ENCODE results near the gene CCR2. TPM values are rescaled to one million over a fixed set of nuclear protein-coding genes. Genes with fewer than 3 reads are reported as not detected.

Gene CCR2
- total RNA-seq, 4 donors from 2014 or later = 0.26 to 1.2 (median 0.76) TPM

GRCh38 chr3:46378426-46378942, 24.6 kb downstream of the CCR2 start:
- Histone ChIP-seq H3K36me3 (no peaks in the 10 kb centered on the region), H3K4me3 (no peak overlapping the region), H3K27me3 (peaks cover 6% of the 10 kb centered on the region), H3K9me3 (no peaks in the 10 kb centered on the region), H3K27ac (no peak overlapping the region), H3K4me1 (peaks cover 23% of the 10 kb centered on the region)
- TF ChIP-seq CTCF (IDR thresholded peaks at IDR 0.05) = peak; percentile 29 to 59
- TF ChIP-seq EP300 (IDR thresholded peaks at IDR 0.05) = no peak
- TF ChIP-seq POLR2A (IDR thresholded peaks at IDR 0.05) = no peak
- TF ChIP-seq POLR2AphosphoS5 (IDR thresholded peaks at IDR 0.05) = no peak
- DNase-seq (ENCODE audit: low spot score in 2 of 2) = no peak
- 31% methylated on average over 8 of the region's 8 CpGs for WGBS

GRCh38 chr3:46380471-46381221, 26.7 kb downstream of the CCR2 start:
- Histone ChIP-seq H3K27ac (no peak overlapping the region), H3K27me3 (no peaks in the 10 kb centered on the region), H3K4me3 (no peak overlapping the region), H3K36me3 (no peaks in the 10 kb centered on the region), H3K4me1 (peaks cover 29% of the 10 kb centered on the region), H3K9me3 (no peaks in the 10 kb centered on the region)
- DNase-seq (ENCODE audit: low spot score in 2 of 2) = no peak
- WGBS = 45% methylated on average over 8 of the region's 8 CpGs
- TF ChIP-seq EP300 (IDR thresholded peaks at IDR 0.05) (no peak), CTCF (IDR thresholded peaks at IDR 0.05) (no peak), POLR2A (IDR thresholded peaks at IDR 0.05) (no peak), POLR2AphosphoS5 (IDR thresholded peaks at IDR 0.05) (no peak)

GRCh38 chr3:46381625-46382024, 27.7 kb downstream of the CCR2 start:
- no peaks in the 10 kb centered on the region for H3K36me3 ChIP-seq
- H3K4me3 ChIP-seq = no peak overlapping the region
- H3K9me3 ChIP-seq = no peaks in the 10 kb centered on the region
- peaks cover 29% of the 10 kb centered on the region for H3K4me1 ChIP-seq
- H3K27ac ChIP-seq = no peak overlapping the region
- no peaks in the 10 kb centered on the region for H3K27me3 ChIP-seq
- WGBS = 47% methylated on average over 3 of the region's 3 CpGs
- TF ChIP-seq EP300 (IDR thresholded peaks at IDR 0.05) = no peak
- TF ChIP-seq CTCF (IDR thresholded peaks at IDR 0.05) = no peak
- no peak for TF ChIP-seq POLR2A (IDR thresholded peaks at IDR 0.05)
- no peak for DNase-seq (ENCODE audit: low spot score in 2 of 2)

- Histone ChIP-seq H3K36me3 (no peaks in the 10 kb centered on the region), H3K27me3 (no peaks in the 10 kb centered on the region), H3K27ac (no peak overlapping the region), H3K9me3 (no peaks in the 10 kb centered on the region), H3K4me3 (no peak overlapping the region), H3K4me1 (peaks cover 29% of the 10 kb centered on the region)
- TF ChIP-seq POLR2A (IDR thresholded peaks at IDR 0.05) = no peak
- no peak for TF ChIP-seq EP300 (IDR thresholded peaks at IDR 0.05)
- TF ChIP-seq POLR2AphosphoS5 (IDR thresholded peaks at IDR 0.05) = no peak
- TF ChIP-seq CTCF (IDR thresholded peaks at IDR 0.05) = no peak
- 51% methylated on average over 6 of the region's 6 CpGs for WGBS
- no peak for DNase-seq (ENCODE audit: low spot score in 2 of 2)
Measured at GRCh38 chr3:46383211-46383950, 29.5 kb downstream of the CCR2 start.

- Histone ChIP-seq H3K27me3 (no peaks in the 10 kb centered on the region), H3K4me1 (peaks cover 29% of the 10 kb centered on the region), H3K4me3 (no peak overlapping the region), H3K27ac (no peak overlapping the region), H3K36me3 (no peaks in the 10 kb centered on the region), H3K9me3 (no peaks in the 10 kb centered on the region)
- WGBS = 61% methylated on average over 5 of the region's 5 CpGs
- DNase-seq (ENCODE audit: low spot score in 2 of 2) = no peak
- no peak for TF ChIP-seq CTCF (IDR thresholded peaks at IDR 0.05)
- no peak for TF ChIP-seq POLR2A (IDR thresholded peaks at IDR 0.05)
- no peak for TF ChIP-seq POLR2AphosphoS5 (IDR thresholded peaks at IDR 0.05)
- no peak for TF ChIP-seq EP300 (IDR thresholded peaks at IDR 0.05)
Measured at GRCh38 chr3:46383951-46384330, 30.0 kb downstream of the CCR2 start.

All from suprapubic skin (tissue), 4 donors.